Metanephros (tissue), 2 donors: Measurements from ENCODE around the gene FGF12. TPM values are rescaled to one million over a fixed set of nuclear protein-coding genes. Genes with fewer than 3 reads are reported as not detected.

Experiments used
- small RNA-seq: library from RNA; depleted of rRNA; stranded (forward); fragments of <200 nt; gene quantifications from one replicate; pipeline ENCODE3, GENCODE V24; 2014; ENCODE audit warnings: low replicate concordance
- total RNA-seq: library from RNA; depleted of rRNA; stranded (reverse); fragments of >200 nt; gene quantifications from one replicate; pipeline ENCODE4 v1.2.3, GENCODE V29; 2014

Gene FGF12
- total RNA-seq = 3.6 TPM

GRCh38 chr3:192727032-192727847 is at the start of gene FGF12:
TSS of gene FGF12 (minus strand) at chr3:192727541.

Small RNA genes lying within 50 kb of the gene (small RNA-seq; reads per million reads assigned to genes)
- gene RF01210 (not detected), gene RNU1-20P (0.07 reads per million)

Other genes starting within 250 kb of the FGF12 start
- 16.9 TPM for gene MB21D2, start 190.3 kb upstream of the FGF12 start, total RNA-seq